ENCODE results near the gene GNG12. TPM values are rescaled to one million over a fixed set of nuclear protein-coding genes. Genes with fewer than 3 reads are reported as not detected.

Gene GNG12
- total RNA-seq, 1 experiment from 2014 or later: 23.7 TPM

GRCh38 chr1:67695963-67696362, 137.3 kb downstream of the GNG12 start (continued):
- TF ChIP-seq, protein P1, sequence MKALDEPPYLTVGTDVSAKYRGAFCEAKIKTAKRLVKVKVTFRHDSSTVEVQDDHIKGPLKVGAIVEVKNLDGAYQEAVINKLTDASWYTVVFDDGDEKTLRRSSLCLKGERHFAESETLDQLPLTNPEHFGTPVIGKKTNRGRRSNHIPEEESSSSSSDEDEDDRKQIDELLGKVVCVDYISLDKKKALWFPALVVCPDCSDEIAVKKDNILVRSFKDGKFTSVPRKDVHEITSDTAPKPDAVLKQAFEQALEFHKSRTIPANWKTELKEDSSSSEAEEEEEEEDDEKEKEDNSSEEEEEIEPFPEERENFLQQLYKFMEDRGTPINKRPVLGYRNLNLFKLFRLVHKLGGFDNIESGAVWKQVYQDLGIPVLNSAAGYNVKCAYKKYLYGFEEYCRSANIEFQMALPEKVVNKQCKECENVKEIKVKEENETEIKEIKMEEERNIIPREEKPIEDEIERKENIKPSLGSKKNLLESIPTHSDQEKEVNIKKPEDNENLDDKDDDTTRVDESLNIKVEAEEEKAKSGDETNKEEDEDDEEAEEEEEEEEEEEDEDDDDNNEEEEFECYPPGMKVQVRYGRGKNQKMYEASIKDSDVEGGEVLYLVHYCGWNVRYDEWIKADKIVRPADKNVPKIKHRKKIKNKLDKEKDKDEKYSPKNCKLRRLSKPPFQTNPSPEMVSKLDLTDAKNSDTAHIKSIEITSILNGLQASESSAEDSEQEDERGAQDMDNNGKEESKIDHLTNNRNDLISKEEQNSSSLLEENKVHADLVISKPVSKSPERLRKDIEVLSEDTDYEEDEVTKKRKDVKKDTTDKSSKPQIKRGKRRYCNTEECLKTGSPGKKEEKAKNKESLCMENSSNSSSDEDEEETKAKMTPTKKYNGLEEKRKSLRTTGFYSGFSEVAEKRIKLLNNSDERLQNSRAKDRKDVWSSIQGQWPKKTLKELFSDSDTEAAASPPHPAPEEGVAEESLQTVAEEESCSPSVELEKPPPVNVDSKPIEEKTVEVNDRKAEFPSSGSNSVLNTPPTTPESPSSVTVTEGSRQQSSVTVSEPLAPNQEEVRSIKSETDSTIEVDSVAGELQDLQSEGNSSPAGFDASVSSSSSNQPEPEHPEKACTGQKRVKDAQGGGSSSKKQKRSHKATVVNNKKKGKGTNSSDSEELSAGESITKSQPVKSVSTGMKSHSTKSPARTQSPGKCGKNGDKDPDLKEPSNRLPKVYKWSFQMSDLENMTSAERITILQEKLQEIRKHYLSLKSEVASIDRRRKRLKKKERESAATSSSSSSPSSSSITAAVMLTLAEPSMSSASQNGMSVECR (CRISPR knock-in tag; IDR thresholded peaks at IDR 0.05; ENCODE audit: borderline replicate concordance): no peak
- no peak for TF ChIP-seq IRF2 (CRISPR knock-in tag; IDR thresholded peaks at IDR 0.05; ENCODE audit: borderline replicate concordance, low read depth)

DNA sequence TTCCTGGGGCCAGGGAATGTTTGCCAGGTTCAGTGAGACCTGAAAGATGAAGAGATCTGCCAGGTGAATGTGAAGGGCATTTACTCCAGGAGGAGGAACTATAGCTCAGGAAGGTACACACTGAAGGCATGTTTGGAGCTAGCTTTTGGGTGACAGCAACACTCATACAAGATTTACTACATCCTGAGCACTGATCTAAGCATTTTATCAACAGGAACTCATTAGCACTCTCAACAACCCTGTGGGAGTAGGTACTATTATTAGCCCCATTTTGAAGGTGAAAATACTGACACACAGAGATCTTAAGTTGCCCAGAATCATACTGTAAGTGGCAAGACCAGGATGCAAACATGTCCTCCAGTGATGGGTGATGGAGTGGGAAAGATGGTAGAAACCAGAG, 141.6 kb downstream of the GNG12 start:
- Mint-ChIP-seq H3K36me3 (peaks cover 13% of the 10 kb centered on the region), H3K27me3 (ENCODE audit: low read depth) (no peaks in the 10 kb centered on the region), H3K9me3 (peaks cover 4% of the 10 kb centered on the region; the same call in 1 of the 2 replicates), H3K27ac (no peak overlapping the region), H3K4me3 (no peak overlapping the region), H3K4me1 (peaks cover 14% of the 10 kb centered on the region)
- CTCF ChIA-PET: interaction anchor here (0.6 to 1.0 kb wide), 2 partner anchors 9 to 130 kb away, joined by 3 to 7 read pairs; no protein-coding TSS in a partner anchor
- TF ChIP-seq FOXP1 (CRISPR knock-in tag; IDR thresholded peaks at IDR 0.05; ENCODE audit: borderline replicate concordance) (no peak), ZNF281 (CRISPR knock-in tag; IDR thresholded peaks at IDR 0.05) (no peak), TCF7 (CRISPR knock-in tag; IDR thresholded peaks at IDR 0.05; ENCODE audit: low read depth) (no peak), TP53 (CRISPR knock-in tag; IDR thresholded peaks at IDR 0.05) (no peak)
- TF ChIP-seq, protein P2, sequence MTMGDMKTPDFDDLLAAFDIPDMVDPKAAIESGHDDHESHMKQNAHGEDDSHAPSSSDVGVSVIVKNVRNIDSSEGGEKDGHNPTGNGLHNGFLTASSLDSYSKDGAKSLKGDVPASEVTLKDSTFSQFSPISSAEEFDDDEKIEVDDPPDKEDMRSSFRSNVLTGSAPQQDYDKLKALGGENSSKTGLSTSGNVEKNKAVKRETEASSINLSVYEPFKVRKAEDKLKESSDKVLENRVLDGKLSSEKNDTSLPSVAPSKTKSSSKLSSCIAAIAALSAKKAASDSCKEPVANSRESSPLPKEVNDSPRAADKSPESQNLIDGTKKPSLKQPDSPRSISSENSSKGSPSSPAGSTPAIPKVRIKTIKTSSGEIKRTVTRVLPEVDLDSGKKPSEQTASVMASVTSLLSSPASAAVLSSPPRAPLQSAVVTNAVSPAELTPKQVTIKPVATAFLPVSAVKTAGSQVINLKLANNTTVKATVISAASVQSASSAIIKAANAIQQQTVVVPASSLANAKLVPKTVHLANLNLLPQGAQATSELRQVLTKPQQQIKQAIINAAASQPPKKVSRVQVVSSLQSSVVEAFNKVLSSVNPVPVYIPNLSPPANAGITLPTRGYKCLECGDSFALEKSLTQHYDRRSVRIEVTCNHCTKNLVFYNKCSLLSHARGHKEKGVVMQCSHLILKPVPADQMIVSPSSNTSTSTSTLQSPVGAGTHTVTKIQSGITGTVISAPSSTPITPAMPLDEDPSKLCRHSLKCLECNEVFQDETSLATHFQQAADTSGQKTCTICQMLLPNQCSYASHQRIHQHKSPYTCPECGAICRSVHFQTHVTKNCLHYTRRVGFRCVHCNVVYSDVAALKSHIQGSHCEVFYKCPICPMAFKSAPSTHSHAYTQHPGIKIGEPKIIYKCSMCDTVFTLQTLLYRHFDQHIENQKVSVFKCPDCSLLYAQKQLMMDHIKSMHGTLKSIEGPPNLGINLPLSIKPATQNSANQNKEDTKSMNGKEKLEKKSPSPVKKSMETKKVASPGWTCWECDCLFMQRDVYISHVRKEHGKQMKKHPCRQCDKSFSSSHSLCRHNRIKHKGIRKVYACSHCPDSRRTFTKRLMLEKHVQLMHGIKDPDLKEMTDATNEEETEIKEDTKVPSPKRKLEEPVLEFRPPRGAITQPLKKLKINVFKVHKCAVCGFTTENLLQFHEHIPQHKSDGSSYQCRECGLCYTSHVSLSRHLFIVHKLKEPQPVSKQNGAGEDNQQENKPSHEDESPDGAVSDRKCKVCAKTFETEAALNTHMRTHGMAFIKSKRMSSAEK (CRISPR knock-in tag; IDR thresholded peaks at IDR 0.05; ENCODE audit: borderline replicate concordance): no peak
- TF ChIP-seq, protein P3, sequence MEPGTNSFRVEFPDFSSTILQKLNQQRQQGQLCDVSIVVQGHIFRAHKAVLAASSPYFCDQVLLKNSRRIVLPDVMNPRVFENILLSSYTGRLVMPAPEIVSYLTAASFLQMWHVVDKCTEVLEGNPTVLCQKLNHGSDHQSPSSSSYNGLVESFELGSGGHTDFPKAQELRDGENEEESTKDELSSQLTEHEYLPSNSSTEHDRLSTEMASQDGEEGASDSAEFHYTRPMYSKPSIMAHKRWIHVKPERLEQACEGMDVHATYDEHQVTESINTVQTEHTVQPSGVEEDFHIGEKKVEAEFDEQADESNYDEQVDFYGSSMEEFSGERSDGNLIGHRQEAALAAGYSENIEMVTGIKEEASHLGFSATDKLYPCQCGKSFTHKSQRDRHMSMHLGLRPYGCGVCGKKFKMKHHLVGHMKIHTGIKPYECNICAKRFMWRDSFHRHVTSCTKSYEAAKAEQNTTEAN (CRISPR knock-in tag; IDR thresholded peaks at IDR 0.05): no peak
- ATAC-seq: no peak
- POLR2A ChIA-PET: no interaction called here
- DNase-seq (ENCODE audit: low spot score): no peak

GRCh38 chr1:67690411-67690810, 142.9 kb downstream of the GNG12 start:
- Mint-ChIP-seq H3K9me3 (no peaks in the 10 kb centered on the region), H3K4me1 (peaks cover 17% of the 10 kb centered on the region), H3K27me3 (ENCODE audit: low read depth) (no peaks in the 10 kb centered on the region), H3K27ac (no peak overlapping the region), H3K36me3 (peaks cover 13% of the 10 kb centered on the region), H3K4me3 (no peak overlapping the region)
- DNase-seq (ENCODE audit: low spot score) (no peak), ATAC-seq (no peak)
- POLR2A ChIA-PET: no interaction called here
- CTCF ChIA-PET: no interaction called here
- no peak for TF ChIP-seq ZNF219 (CRISPR knock-in tag; IDR thresholded peaks at IDR 0.05; ENCODE audit: borderline replicate concordance)
- TF ChIP-seq, protein P4, sequence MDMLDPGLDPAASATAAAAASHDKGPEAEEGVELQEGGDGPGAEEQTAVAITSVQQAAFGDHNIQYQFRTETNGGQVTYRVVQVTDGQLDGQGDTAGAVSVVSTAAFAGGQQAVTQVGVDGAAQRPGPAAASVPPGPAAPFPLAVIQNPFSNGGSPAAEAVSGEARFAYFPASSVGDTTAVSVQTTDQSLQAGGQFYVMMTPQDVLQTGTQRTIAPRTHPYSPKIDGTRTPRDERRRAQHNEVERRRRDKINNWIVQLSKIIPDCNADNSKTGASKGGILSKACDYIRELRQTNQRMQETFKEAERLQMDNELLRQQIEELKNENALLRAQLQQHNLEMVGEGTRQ (CRISPR knock-in tag; IDR thresholded peaks at IDR 0.05): no peak
- TF ChIP-seq, protein P5, sequence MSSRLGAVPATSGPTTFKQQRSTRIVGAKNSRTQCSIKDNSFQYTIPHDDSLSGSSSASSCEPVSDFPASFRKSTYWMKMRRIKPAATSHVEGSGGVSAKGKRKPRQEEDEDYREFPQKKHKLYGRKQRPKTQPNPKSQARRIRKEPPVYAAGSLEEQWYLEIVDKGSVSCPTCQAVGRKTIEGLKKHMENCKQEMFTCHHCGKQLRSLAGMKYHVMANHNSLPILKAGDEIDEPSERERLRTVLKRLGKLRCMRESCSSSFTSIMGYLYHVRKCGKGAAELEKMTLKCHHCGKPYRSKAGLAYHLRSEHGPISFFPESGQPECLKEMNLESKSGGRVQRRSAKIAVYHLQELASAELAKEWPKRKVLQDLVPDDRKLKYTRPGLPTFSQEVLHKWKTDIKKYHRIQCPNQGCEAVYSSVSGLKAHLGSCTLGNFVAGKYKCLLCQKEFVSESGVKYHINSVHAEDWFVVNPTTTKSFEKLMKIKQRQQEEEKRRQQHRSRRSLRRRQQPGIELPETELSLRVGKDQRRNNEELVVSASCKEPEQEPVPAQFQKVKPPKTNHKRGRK (CRISPR knock-in tag; IDR thresholded peaks at IDR 0.05; ENCODE audit: borderline replicate concordance): no peak
- TF ChIP-seq E2F4 (CRISPR knock-in tag; IDR thresholded peaks at IDR 0.05; ENCODE audit: borderline replicate concordance, low read depth): no peak
- TF ChIP-seq ZNF671 (CRISPR knock-in tag; IDR thresholded peaks at IDR 0.05): no peak
